ENCODE data around the gene POLR3B. TPM values are rescaled to one million over a fixed set of nuclear protein-coding genes. Genes with fewer than 3 reads are reported as not detected.
"Not testable (repeated sequence)": the region's sequence is repeated elsewhere in the genome, so short reads cannot be mapped to it uniquely, and the experiment has no call there.

Gene POLR3B
- total RNA-seq, 1 donor from 2014 or later: 7.1 TPM

- intact Hi-C loops (cut with DNase I): no loop called here
- ATAC-seq (ENCODE audit: poor library complexity) (no peak), DNase-seq (no peak)
These were observed 77.0 kb downstream of the POLR3B start for GRCh38 chr12:106434526-106434925.

GRCh38 chr12:106436164-106436563, 78.6 kb downstream of the POLR3B start:
- intact Hi-C loops (cut with DNase I): no loop called here
- ATAC-seq (ENCODE audit: poor library complexity): no peak

GRCh38 chr12:106442575-106442974, 85.0 kb downstream of the POLR3B start:
- DNase-seq (no peak), ATAC-seq (ENCODE audit: poor library complexity) (no peak)
- intact Hi-C loops (cut with DNase I): no loop called here

More at GRCh38 chr12:106436164-106436563, 78.6 kb downstream of the POLR3B start:
- no peak for DNase-seq

- DNase-seq (no peak), ATAC-seq (ENCODE audit: poor library complexity) (no peak)
- intact Hi-C loops (cut with DNase I): no loop called here
These were observed 87.5 kb downstream of the POLR3B start for GRCh38 chr12:106445053-106445452.

GRCh38 chr12:106445959-106446358, 88.4 kb downstream of the POLR3B start:
- intact Hi-C loops (cut with DNase I): no loop called here
- ATAC-seq (ENCODE audit: poor library complexity): no peak
- DNase-seq: no peak

GRCh38 chr12:106446419-106447092, 89.0 kb downstream of the POLR3B start:
- ATAC-seq (ENCODE audit: poor library complexity) (no peak), DNase-seq (no peak)
- intact Hi-C loops (cut with DNase I): no loop called here

GRCh38 chr12:106452309-106452708, 94.8 kb downstream of the POLR3B start:
- ATAC-seq (ENCODE audit: poor library complexity): no peak
- intact Hi-C loops (cut with DNase I): no loop called here
- DNase-seq: no peak

- no peak for DNase-seq
- no peak for ATAC-seq (ENCODE audit: poor library complexity)
- intact Hi-C loops (cut with DNase I): no loop called here
These were observed 97.6 kb downstream of the POLR3B start for GRCh38 chr12:106455111-106455510.

GRCh38 chr12:106459124-106459523, 101.6 kb downstream of the POLR3B start:
- no peak for DNase-seq
- intact Hi-C loops (cut with DNase I): no loop called here
- ATAC-seq (ENCODE audit: poor library complexity): no peak

- no peak for DNase-seq
- ATAC-seq (ENCODE audit: poor library complexity): peak; percentile 67
- intact Hi-C loops (cut with DNase I): no loop called here
These were observed 102.0 kb downstream of the POLR3B start for GRCh38 chr12:106459534-106459933.

- ATAC-seq (ENCODE audit: poor library complexity) (peak; percentile 43), DNase-seq (no peak)
- intact Hi-C loops (cut with DNase I): no loop called here
These were observed 104.2 kb downstream of the POLR3B start for GRCh38 chr12:106461730-106462129.

- ATAC-seq (ENCODE audit: poor library complexity); intact Hi-C loops (cut with DNase I); DNase-seq: not testable (repeated sequence)
These were observed 108.1 kb downstream of the POLR3B start for GRCh38 chr12:106465605-106466004.

GRCh38 chr12:106475662-106476061, 118.1 kb downstream of the POLR3B start:
- intact Hi-C loops (cut with DNase I); DNase-seq; ATAC-seq (ENCODE audit: poor library complexity): not testable (repeated sequence)

- DNase-seq; ATAC-seq (ENCODE audit: poor library complexity); intact Hi-C loops (cut with DNase I): not testable (repeated sequence)
These were observed 120.1 kb downstream of the POLR3B start for GRCh38 chr12:106477627-106478026.

- ATAC-seq (ENCODE audit: poor library complexity) (no peak), DNase-seq (no peak)
- intact Hi-C loops (cut with DNase I): no loop called here
These were observed 122.7 kb downstream of the POLR3B start for GRCh38 chr12:106480251-106480650.

GRCh38 chr12:106481246-106481645, 123.7 kb downstream of the POLR3B start:
- ATAC-seq (ENCODE audit: poor library complexity) (no peak), DNase-seq (no peak)
- intact Hi-C loops (cut with DNase I): no loop called here

GRCh38 chr12:106487664-106488063, 130.1 kb downstream of the POLR3B start:
- DNase-seq (no peak), ATAC-seq (ENCODE audit: poor library complexity) (no peak)
- intact Hi-C loops (cut with DNase I): no loop called here

GRCh38 chr12:106488884-106489283, 131.3 kb downstream of the POLR3B start:
- intact Hi-C loops (cut with DNase I): no loop called here
- ATAC-seq (ENCODE audit: poor library complexity) (no peak), DNase-seq (no peak)

GRCh38 chr12:106490264-106490663, 132.7 kb downstream of the POLR3B start:
- DNase-seq: no peak
- intact Hi-C loops (cut with DNase I): no loop called here
- no peak for ATAC-seq (ENCODE audit: poor library complexity)

GRCh38 chr12:106492857-106493256, 135.3 kb downstream of the POLR3B start:
- DNase-seq (no peak), ATAC-seq (ENCODE audit: poor library complexity) (no peak)
- intact Hi-C loops (cut with DNase I): no loop called here

GRCh38 chr12:106493531-106493930, 136.0 kb downstream of the POLR3B start:
- ATAC-seq (ENCODE audit: poor library complexity) (no peak), DNase-seq (no peak)
- intact Hi-C loops (cut with DNase I): no loop called here

Data from Right ventricle myocardium superior (tissue), 1 donor.